Measurements from ENCODE around the gene DHRS13.

The DHRS13 gene

DNA sequence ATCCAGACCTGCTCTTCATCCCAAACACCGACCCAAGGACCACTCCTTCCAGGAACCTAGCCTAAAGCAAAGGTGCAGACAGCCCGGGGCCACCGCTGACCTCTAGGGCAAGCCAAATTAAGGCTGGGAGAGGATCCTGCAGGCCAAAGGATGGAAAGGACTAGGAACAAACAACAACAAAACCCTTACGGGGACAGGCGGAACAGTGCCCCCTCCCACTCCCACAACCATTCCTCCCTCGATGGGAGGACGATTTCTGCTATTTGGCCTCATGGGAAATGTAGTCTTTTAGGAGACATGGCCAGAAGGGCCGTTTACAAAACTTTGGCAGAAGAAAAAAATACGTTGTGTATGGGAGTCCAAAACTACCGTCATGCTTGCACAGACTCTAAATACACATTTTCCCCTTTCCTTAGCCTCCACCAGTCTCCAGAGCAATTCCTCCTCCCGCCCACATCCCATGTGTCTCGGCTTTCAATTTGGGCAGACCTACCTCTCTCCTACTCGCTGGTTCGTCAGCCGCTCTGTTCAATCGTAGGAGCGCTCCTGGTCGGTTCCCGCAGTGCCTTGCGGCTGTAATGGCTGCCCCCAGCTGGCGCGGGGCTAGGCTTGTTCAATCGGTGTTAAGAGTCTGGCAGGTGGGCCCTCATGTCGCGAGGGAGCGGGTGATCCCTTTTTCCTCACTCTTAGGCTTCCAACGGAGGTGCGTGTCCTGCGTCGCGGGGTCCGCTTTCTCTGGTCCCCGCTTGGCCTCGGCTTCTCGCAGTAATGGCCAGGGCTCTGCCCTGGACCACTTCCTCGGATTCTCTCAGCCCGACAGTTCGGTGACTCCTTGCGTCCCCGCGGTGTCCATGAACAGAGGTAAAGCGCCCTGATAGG lies 48.2 kb downstream of the DHRS13 start, which contains the start of gene ERAL1:
Gene ERAL1, plus strand, starts transcription at position 560 of the 879 bp plus-strand sequence. Its CDS starts 19 bp downstream, at position 579.
- DNase-seq, result peak; percentile 87

- DNase-seq, result no peak
Observed at GRCh38 chr17:28853295-28853694, 49.6 kb downstream of the DHRS13 start.

DNA sequence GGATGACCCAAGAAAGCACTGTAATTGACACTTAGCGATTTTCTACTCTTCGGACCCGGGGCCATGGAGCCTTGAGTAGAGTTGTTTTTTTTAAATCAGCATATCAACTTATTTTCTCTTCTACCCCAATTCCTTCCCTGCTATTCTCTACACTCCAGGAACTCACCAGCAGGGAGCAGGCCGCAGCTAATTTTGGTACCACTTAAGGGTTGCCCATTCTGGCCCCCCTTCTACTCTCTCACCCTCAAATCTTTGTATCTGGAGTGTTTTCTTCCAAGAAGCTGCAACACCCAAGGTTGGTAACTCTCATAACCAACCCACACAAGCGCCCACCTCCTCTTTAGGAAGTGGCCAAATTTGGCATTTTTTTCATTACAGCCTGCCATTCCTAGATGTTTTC lies 53.6 kb downstream of the DHRS13 start:
- peak; percentile 2 for DNase-seq

- DNase-seq, result peak; percentile 64
Observed at GRCh38 chr17:28848667-28849066, 54.2 kb downstream of the DHRS13 start.
